ENCODE data around the gene HCK.

HCK gene

DNA sequence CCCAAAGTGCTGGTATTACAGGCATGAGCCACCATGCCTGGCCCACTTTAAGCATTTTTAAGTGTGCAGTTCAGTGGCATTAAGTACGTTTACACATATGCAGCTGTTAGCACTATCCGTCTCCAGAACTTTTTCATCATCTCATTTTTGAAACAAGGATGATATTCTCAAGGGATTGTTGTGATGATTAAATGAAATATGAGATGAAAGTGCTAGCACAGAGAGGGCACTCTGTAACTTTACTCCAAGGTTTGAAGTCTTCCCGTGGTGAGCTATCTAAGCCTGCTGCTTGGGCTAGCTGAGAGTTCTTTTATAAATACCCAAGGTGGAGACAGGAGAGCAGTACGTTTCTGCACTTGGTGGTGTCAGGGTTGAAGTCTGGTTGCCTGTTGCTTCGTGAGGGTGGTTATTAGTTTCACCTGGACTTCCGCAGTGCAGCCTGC lies 64.1 kb downstream of the HCK start:
- TF ChIP-seq TAF1 (IDR thresholded peaks at IDR 0.05; ENCODE audit: borderline replicate concordance, insufficient read depth, low read length) (no peak), SIN3A (IDR thresholded peaks at IDR 0.05; ENCODE audit: borderline replicate concordance, insufficient read depth, low read length) (no peak), POLR2AphosphoS5 (IDR thresholded peaks at IDR 0.05; ENCODE audit: low read depth, low read length) (no peak), FOXP2 (optimal IDR thresholded peaks at IDR 0.05; ENCODE audit: borderline replicate concordance, extremely low read depth, extremely low read length, insufficient read depth) (no peak)
- TF ChIP-seq, protein P1, sequence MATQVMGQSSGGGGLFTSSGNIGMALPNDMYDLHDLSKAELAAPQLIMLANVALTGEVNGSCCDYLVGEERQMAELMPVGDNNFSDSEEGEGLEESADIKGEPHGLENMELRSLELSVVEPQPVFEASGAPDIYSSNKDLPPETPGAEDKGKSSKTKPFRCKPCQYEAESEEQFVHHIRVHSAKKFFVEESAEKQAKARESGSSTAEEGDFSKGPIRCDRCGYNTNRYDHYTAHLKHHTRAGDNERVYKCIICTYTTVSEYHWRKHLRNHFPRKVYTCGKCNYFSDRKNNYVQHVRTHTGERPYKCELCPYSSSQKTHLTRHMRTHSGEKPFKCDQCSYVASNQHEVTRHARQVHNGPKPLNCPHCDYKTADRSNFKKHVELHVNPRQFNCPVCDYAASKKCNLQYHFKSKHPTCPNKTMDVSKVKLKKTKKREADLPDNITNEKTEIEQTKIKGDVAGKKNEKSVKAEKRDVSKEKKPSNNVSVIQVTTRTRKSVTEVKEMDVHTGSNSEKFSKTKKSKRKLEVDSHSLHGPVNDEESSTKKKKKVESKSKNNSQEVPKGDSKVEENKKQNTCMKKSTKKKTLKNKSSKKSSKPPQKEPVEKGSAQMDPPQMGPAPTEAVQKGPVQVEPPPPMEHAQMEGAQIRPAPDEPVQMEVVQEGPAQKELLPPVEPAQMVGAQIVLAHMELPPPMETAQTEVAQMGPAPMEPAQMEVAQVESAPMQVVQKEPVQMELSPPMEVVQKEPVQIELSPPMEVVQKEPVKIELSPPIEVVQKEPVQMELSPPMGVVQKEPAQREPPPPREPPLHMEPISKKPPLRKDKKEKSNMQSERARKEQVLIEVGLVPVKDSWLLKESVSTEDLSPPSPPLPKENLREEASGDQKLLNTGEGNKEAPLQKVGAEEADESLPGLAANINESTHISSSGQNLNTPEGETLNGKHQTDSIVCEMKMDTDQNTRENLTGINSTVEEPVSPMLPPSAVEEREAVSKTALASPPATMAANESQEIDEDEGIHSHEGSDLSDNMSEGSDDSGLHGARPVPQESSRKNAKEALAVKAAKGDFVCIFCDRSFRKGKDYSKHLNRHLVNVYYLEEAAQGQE (IDR thresholded peaks at IDR 0.05; ENCODE audit: insufficient read depth in 1 of 2, low read depth in 2 of 2, low read length in 2 of 2): no peak

DNA sequence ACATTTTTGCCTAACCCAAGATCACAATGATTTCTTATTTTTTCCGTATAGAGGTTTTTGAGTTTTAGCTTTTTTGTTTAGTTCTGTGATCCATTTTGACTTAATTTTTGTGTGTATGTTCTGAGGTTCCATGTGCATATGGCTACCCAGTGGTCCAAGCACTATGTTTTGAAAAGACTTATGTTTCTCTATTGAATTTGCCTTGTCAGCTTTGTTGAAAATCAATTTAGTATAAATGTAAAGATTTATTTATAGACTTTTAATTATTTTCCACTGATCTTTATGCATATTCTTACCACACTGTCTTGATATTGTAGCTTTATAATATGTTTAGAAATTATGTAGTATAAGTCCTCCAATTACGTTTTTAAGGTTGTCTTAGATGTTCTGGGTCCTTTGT lies 67.7 kb downstream of the HCK start:
- TF ChIP-seq FOXP2 (optimal IDR thresholded peaks at IDR 0.05; ENCODE audit: borderline replicate concordance, extremely low read depth, extremely low read length, insufficient read depth) (no peak), TAF1 (IDR thresholded peaks at IDR 0.05; ENCODE audit: borderline replicate concordance, insufficient read depth, low read length) (no peak), SIN3A (IDR thresholded peaks at IDR 0.05; ENCODE audit: borderline replicate concordance, insufficient read depth, low read length) (no peak), POLR2AphosphoS5 (IDR thresholded peaks at IDR 0.05; ENCODE audit: low read depth, low read length) (no peak)
- TF ChIP-seq, protein P1 (IDR thresholded peaks at IDR 0.05; ENCODE audit: insufficient read depth in 1 of 2, low read depth in 2 of 2, low read length in 2 of 2): no peak

DNA sequence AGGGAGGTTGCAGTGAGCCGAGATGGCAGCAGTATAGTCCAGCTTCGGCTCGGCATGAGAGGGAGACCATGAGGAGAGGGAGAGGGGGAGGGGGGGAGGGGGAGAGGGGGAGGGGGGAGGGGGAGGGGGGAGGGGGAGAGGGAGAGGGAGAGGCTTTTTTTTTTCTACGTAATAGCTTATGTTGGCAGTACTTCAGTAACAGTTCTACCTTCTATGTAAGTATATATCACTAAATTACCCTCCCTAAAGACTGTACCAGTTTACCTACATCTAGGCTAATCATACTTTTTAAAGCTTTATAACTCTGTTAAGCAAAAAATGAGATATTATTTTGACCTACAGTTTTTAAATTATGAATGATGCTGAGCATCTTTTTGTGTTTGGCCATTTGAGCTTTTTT lies 71.0 kb downstream of the HCK start:
- TF ChIP-seq, protein P1 (IDR thresholded peaks at IDR 0.05; ENCODE audit: insufficient read depth in 1 of 2, low read depth in 2 of 2, low read length in 2 of 2): no peak
- no peak for TF ChIP-seq FOXP2 (optimal IDR thresholded peaks at IDR 0.05; ENCODE audit: borderline replicate concordance, extremely low read depth, extremely low read length, insufficient read depth)
- no peak for TF ChIP-seq TAF1 (IDR thresholded peaks at IDR 0.05; ENCODE audit: borderline replicate concordance, insufficient read depth, low read length)
- no peak for TF ChIP-seq POLR2AphosphoS5 (IDR thresholded peaks at IDR 0.05; ENCODE audit: low read depth, low read length)
- no peak for TF ChIP-seq SIN3A (IDR thresholded peaks at IDR 0.05; ENCODE audit: borderline replicate concordance, insufficient read depth, low read length)

DNA sequence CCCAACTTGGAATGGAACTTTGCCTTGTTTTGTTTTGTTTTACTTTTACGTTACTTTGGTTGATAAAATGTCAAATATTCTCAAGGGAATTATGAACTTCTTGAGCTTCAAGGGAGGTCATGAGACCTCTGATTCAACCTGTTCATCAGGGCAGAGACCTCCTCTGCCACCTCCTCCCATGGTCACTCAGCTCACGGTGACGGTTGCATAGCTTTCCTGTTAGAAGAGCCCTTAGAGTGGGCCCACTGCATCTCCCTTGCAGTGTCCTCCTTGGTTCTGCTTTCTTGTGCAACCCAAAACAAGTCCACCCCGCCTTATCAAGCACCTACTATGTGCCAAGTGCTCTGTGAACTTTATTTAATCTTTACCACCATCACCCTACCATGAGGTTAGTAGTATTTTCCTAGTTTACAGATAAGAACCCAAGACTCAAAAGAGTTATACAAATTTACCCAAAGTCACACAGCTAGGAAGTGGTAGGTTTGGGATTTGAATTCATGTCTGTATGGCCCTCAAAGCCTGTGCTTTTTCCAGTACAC lies 72.9 kb downstream of the HCK start:
- TF ChIP-seq POLR2AphosphoS5 (IDR thresholded peaks at IDR 0.05; ENCODE audit: low read depth, low read length) (no peak), SIN3A (IDR thresholded peaks at IDR 0.05; ENCODE audit: borderline replicate concordance, insufficient read depth, low read length) (no peak), FOXP2 (optimal IDR thresholded peaks at IDR 0.05; ENCODE audit: borderline replicate concordance, extremely low read depth, extremely low read length, insufficient read depth) (no peak), TAF1 (IDR thresholded peaks at IDR 0.05; ENCODE audit: borderline replicate concordance, insufficient read depth, low read length) (no peak)
- TF ChIP-seq, protein P1 (IDR thresholded peaks at IDR 0.05; ENCODE audit: insufficient read depth in 1 of 2, low read depth in 2 of 2, low read length in 2 of 2): no peak

Measured in PFSK-1 (cell line).